ENCODE measurements around the gene APBA2.

DNA sequence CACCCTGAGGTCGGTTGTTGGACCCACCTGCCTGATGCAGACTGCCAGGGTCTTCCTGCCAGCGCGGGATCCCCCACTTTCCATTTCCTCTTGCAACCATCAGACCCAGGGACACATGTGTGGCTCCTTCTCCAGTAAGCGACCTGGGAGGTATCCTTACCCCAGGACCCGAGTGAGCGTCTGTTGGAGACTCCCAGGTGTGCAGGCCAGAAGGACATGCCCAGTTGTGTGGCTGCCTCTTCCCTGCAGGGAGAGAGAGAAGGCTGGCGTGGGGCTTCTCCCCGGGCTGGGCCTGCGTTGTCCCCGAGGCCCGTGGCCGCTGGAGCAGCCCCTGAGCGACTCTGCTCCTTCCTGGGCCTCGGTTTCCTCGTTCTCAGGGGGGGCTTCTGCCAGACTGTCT is 56.8 kb downstream of the APBA2 start:
- TF ChIP-seq, protein P1, sequence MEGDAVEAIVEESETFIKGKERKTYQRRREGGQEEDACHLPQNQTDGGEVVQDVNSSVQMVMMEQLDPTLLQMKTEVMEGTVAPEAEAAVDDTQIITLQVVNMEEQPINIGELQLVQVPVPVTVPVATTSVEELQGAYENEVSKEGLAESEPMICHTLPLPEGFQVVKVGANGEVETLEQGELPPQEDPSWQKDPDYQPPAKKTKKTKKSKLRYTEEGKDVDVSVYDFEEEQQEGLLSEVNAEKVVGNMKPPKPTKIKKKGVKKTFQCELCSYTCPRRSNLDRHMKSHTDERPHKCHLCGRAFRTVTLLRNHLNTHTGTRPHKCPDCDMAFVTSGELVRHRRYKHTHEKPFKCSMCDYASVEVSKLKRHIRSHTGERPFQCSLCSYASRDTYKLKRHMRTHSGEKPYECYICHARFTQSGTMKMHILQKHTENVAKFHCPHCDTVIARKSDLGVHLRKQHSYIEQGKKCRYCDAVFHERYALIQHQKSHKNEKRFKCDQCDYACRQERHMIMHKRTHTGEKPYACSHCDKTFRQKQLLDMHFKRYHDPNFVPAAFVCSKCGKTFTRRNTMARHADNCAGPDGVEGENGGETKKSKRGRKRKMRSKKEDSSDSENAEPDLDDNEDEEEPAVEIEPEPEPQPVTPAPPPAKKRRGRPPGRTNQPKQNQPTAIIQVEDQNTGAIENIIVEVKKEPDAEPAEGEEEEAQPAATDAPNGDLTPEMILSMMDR (IDR thresholded peaks at IDR 0.05; ENCODE audit: borderline replicate concordance, extremely low read depth, low read length, poor library complexity, severe bottlenecking) = no peak
- no peak for TF ChIP-seq EZH2 (IDR thresholded peaks at IDR 0.05; ENCODE audit: borderline replicate concordance, low read depth, low read length, severe bottlenecking)

Data from DND-41 (cell line).